Hepatocyte (in vitro differentiated cells): Measurements from ENCODE around the gene ATP8B4.

Experiments used
- EZH2phosphoT487 ChIP-seq: fragments of 200-600 bp; sonication (generic); IDR thresholded peaks from one replicate; pipeline ENCODE4 v1.6.1; 2018; ENCODE audit warnings: antibody characterized with exemption, mild to moderate bottlenecking, low read depth, moderate library complexity; ENCODE audit not compliant: unreplicated experiment, severe bottlenecking
- TF ChIP-seq, protein P1 (sequence below): fragments of 200-600 bp; sonication (generic); IDR thresholded peaks from 2 replicates; pipeline ENCODE4 v1.5.1; 2016; ENCODE audit warnings: antibody characterized with exemption, mild to moderate bottlenecking; ENCODE audit not compliant: poor library complexity

DNA sequence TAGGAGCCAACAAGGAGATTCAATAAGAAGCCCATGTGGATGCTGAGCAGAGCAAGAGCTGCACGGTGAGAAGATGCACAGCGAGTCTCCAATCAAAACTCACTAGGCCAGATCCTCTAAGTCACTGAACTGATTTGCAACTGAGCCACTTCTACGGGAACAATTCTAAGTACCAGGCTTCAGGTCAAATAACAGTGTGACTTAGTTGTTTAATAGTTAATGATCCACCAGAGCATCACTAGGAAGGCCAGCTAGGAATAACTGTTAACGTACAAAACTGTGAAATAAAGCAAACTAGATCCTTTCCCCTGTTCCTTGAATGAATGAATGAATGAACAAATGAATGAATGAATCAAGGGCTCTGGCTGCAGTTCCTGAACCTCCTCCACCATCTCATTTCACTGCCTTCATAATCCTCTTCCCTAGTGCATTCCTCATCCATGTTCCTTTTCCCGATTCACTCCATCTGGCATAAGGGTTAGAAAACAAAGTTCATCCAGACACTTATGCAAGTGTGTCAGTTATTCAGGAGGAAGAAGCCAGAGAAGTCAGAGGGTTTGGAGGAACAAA, 59.7 kb downstream of the ATP8B4 start:
- TF ChIP-seq, protein P1, sequence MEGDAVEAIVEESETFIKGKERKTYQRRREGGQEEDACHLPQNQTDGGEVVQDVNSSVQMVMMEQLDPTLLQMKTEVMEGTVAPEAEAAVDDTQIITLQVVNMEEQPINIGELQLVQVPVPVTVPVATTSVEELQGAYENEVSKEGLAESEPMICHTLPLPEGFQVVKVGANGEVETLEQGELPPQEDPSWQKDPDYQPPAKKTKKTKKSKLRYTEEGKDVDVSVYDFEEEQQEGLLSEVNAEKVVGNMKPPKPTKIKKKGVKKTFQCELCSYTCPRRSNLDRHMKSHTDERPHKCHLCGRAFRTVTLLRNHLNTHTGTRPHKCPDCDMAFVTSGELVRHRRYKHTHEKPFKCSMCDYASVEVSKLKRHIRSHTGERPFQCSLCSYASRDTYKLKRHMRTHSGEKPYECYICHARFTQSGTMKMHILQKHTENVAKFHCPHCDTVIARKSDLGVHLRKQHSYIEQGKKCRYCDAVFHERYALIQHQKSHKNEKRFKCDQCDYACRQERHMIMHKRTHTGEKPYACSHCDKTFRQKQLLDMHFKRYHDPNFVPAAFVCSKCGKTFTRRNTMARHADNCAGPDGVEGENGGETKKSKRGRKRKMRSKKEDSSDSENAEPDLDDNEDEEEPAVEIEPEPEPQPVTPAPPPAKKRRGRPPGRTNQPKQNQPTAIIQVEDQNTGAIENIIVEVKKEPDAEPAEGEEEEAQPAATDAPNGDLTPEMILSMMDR, result no peak
- TF ChIP-seq EZH2phosphoT487, result no peak
